A549 (cell line): ENCODE results near the gene SRSF4. TPM values are rescaled to one million over a fixed set of nuclear protein-coding genes. Genes with fewer than 3 reads are reported as not detected.
A peak's percentile ranks its signal among the peaks of the same experiment; 100 is the strongest.

Source experiments
- ATAC-seq, 2 experiments: fragments of 200-7000 bp in 1 of 2; fragments of >200 bp in 1 of 2; cut with Nextera tagmentation in 1 of 2; cut with Tn5 transposase in 1 of 2; 3 replicates each; pipeline versions ENCODE4 v1.8.0 to v1.9.1; 2018 to 2020; ENCODE audit warnings: mild to moderate bottlenecking in 1 of 2, moderate library complexity in 1 of 2
- CTCF ChIA-PET: fragments of 300-600 bp; sonication (Branson Sonifier 250); formaldehyde crosslinking; extraction: SDS; loops from one replicate; lab custom pipeline; 2021; ENCODE audit warnings: antibody characterized with exemption, inconsistent platforms; lab: Yijun Ruan, JAX
- POLR2A ChIA-PET: fragments of 350-600 bp; formaldehyde crosslinking; extraction: SDS; loops from one replicate; lab custom pipeline; 2021; ENCODE audit warnings: antibody characterized with exemption, inconsistent platforms; lab: Yijun Ruan, JAX
- DNase-seq, 2 experiments: peaks; one replicate each; pipeline versions ENCODE4 v3.0.0 to v3.0.0-alpha.2; 2011 to 2016; ENCODE audit warnings: low read depth in 1 of 2, low spot score in 1 of 2
- FAIRE-seq: peaks from 2 replicates; lab custom pipeline; 2011; peaks lifted over from hg19 to GRCh38; lab: Jason Lieb, UNC
- H3K27ac ChIP-seq, 2 experiments: fragments of >200 bp; sonication (Bioruptor Twin); formaldehyde crosslinking; 3 replicates each; pipeline ENCODE4 v1.5.1; 2016 to 2017
- H3K4me1 ChIP-seq: fragments of >200 bp; sonication (Bioruptor Twin); formaldehyde crosslinking; 3 replicates; pipeline ENCODE4 v1.6.1; 2016
- H3K4me2 ChIP-seq: fragments of >200 bp; sonication (Bioruptor Twin); formaldehyde crosslinking; 3 replicates; pipeline ENCODE4 v1.6.1; 2016
- H3K4me3 ChIP-seq: fragments of >200 bp; sonication (Bioruptor Twin); formaldehyde crosslinking; 3 replicates; pipeline ENCODE4 v1.5.1; 2016
- H3K9me3 ChIP-seq: fragments of >200 bp; sonication (Bioruptor Twin); formaldehyde crosslinking; 3 replicates; pipeline ENCODE4 v1.6.1; 2016
- BHLHE40 ChIP-seq: IDR thresholded peaks from 2 replicates; pipeline ENCODE4 v1.6.1; 2012; ENCODE audit warnings: low read depth, low read length, inconsistent platforms
- CBX2 ChIP-seq: fragments of 200-600 bp; sonication (generic); IDR thresholded peaks from 2 replicates; pipeline ENCODE4 v1.6.1; 2016; ENCODE audit warnings: low read depth, mild to moderate bottlenecking, borderline replicate concordance
- CEBPB ChIP-seq, 2 experiments: fragments of >200 bp in 1 of 2; sonication (Bioruptor Twin) in 1 of 2; formaldehyde crosslinking in 1 of 2; IDR thresholded peaks; 2 replicates each; pipeline ENCODE4 v1.6.1; 2012 to 2016
- EHMT2 ChIP-seq: fragments of 200-600 bp; sonication (generic); IDR thresholded peaks from 2 replicates; pipeline ENCODE4 v1.6.1; 2016; ENCODE audit warnings: antibody characterized with exemption, low read depth, mild to moderate bottlenecking, moderate library complexity
- FOXS1 ChIP-seq: fragments of 250-450 bp; sonication (Bioruptor Pico); IDR thresholded peaks from 2 replicates; pipeline ENCODE4 v1.5.0; 2020; ENCODE audit warnings: mild to moderate bottlenecking, moderate library complexity
- GATA3 ChIP-seq: IDR thresholded peaks from 2 replicates; pipeline ENCODE4 v1.6.1; 2012; ENCODE audit warnings: borderline replicate concordance
- HEYL ChIP-seq: fragments of 250-450 bp; sonication (Bioruptor Pico); IDR thresholded peaks from 2 replicates; pipeline ENCODE4 v1.8.0; 2021; ENCODE audit warnings: mild to moderate bottlenecking, moderate library complexity
- HOXB5 ChIP-seq: fragments of 250-450 bp; sonication (Bioruptor Pico); IDR thresholded peaks from 2 replicates; pipeline ENCODE4 v1.5.0; 2020; ENCODE audit warnings: mild to moderate bottlenecking, moderate library complexity
- NR3C1 ChIP-seq: fragments of >200 bp; sonication (Bioruptor Twin); formaldehyde crosslinking; IDR thresholded peaks from 3 replicates; pipeline ENCODE4 v1.6.1; 2017
- PHF8 ChIP-seq: fragments of 200-600 bp; sonication (generic); IDR thresholded peaks from 2 replicates; pipeline ENCODE4 v1.6.1; 2016; ENCODE audit warnings: low read depth, mild to moderate bottlenecking, antibody characterized with exemption, moderate library complexity, borderline replicate concordance
- RARB ChIP-seq: fragments of 250-450 bp; sonication (Bioruptor Pico); IDR thresholded peaks from 2 replicates; pipeline ENCODE4 v1.8.0; 2021; ENCODE audit warnings: mild to moderate bottlenecking, moderate library complexity
- WGBS: methylation state at CpG from one replicate; pipeline ENCODE4 v1.1.6; 2017; ENCODE audit errors: missing lambda C conversion rate; 5-methylcytosine and 5-hydroxymethylcytosine counted together
- polyA plus RNA-seq, 4 experiments: library from polyadenylated mRNA; depleted of rRNA in 3 of 4; stranded (reverse); fragments of >200 nt; fragmentation: RNase III in 1 of 4; extraction: RNeasy Plus Mini Kit Qiagen cat#74134 plus additional on column Dnase treatment in 1 of 4; gene quantifications; 2 replicates in 3 of 4; 3 replicates in 1 of 4; pipeline ENCODE4 v1.2.3, GENCODE V29; 2011 to 2017
- TF ChIP-seq, protein P1 (sequence below): fragments of >200 bp; sonication (Bioruptor Twin); formaldehyde crosslinking; IDR thresholded peaks from 3 replicates; pipeline ENCODE4 v1.5.1; 2016
- TF ChIP-seq, protein P2 (sequence below): IDR thresholded peaks from 2 replicates; pipeline ENCODE4 v1.6.1; 2012
- TF ChIP-seq, protein P3 (sequence below): fragments of 250-450 bp; sonication (Bioruptor Pico); IDR thresholded peaks from 2 replicates; pipeline ENCODE4 v1.5.0; 2020; ENCODE audit warnings: low read depth, mild to moderate bottlenecking, moderate library complexity
- TF ChIP-seq, protein P4 (sequence below): fragments of 450-650 bp; IDR thresholded peaks from 2 replicates; pipeline ENCODE4 v1.6.1; 2014; ENCODE audit warnings: antibody characterized with exemption
- TF ChIP-seq, protein P5 (sequence below): fragments of >200 bp; sonication (Bioruptor Twin); formaldehyde crosslinking; IDR thresholded peaks from 2 replicates; pipeline ENCODE4 v1.6.1; 2016

Gene SRSF4
- polyA plus RNA-seq, 2 of the 4 experiments (the other 2 are of a cell fraction), result 45.6 to 64.5 TPM

DNA sequence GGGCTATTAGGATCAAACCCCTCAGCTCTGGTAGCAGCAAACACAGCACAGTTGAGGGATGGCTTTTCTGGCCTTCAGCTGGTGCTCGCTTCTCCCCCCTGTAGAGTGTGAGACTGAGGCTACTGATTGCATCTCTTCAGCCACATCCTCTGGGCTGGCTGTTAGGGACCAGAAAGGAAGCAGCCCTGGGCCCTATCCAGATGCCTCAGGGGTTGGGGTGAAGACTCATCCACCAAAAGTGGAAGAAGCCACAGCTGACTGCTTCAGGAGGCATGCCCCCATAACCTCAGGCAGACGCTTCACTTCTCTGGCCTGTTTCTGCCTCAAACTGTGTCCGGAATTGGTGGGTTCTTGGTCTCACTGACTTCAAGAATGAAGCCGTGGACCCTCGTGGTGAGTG, 51.8 kb downstream of the SRSF4 start:
- ChIA-PET POLR2A (no interaction called here), CTCF (interaction anchor here (1.7 kb wide), 1 partner anchor 9 kb away, joined by 6 read pairs; no protein-coding TSS in a partner anchor)
- ATAC-seq (no peak), FAIRE-seq (no peak), DNase-seq (no peak)
- TF ChIP-seq FOXS1, result no peak
- TF ChIP-seq BHLHE40, result no peak
- no peak for TF ChIP-seq EHMT2
- no peak for TF ChIP-seq PHF8
- TF ChIP-seq, protein P1, sequence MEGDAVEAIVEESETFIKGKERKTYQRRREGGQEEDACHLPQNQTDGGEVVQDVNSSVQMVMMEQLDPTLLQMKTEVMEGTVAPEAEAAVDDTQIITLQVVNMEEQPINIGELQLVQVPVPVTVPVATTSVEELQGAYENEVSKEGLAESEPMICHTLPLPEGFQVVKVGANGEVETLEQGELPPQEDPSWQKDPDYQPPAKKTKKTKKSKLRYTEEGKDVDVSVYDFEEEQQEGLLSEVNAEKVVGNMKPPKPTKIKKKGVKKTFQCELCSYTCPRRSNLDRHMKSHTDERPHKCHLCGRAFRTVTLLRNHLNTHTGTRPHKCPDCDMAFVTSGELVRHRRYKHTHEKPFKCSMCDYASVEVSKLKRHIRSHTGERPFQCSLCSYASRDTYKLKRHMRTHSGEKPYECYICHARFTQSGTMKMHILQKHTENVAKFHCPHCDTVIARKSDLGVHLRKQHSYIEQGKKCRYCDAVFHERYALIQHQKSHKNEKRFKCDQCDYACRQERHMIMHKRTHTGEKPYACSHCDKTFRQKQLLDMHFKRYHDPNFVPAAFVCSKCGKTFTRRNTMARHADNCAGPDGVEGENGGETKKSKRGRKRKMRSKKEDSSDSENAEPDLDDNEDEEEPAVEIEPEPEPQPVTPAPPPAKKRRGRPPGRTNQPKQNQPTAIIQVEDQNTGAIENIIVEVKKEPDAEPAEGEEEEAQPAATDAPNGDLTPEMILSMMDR, result no peak
- no peak for TF ChIP-seq HEYL (CRISPR knock-in tag)
- TF ChIP-seq, protein P2, sequence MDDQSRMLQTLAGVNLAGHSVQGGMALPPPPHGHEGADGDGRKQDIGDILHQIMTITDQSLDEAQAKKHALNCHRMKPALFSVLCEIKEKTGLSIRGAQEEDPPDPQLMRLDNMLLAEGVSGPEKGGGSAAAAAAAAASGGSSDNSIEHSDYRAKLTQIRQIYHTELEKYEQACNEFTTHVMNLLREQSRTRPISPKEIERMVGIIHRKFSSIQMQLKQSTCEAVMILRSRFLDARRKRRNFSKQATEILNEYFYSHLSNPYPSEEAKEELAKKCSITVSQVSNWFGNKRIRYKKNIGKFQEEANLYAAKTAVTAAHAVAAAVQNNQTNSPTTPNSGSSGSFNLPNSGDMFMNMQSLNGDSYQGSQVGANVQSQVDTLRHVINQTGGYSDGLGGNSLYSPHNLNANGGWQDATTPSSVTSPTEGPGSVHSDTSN, result no peak
- no peaks in the 10 kb centered on the region for H3K4me1 ChIP-seq
- H3K4me3 ChIP-seq, result no peak overlapping the region
- no peaks in the 10 kb centered on the region for H3K9me3 ChIP-seq
- H3K27ac ChIP-seq, result no peak overlapping the region
- WGBS, result 42% methylated on average over 4 of the region's 5 CpGs
- H3K4me2 ChIP-seq, result no peak overlapping the region

DNA sequence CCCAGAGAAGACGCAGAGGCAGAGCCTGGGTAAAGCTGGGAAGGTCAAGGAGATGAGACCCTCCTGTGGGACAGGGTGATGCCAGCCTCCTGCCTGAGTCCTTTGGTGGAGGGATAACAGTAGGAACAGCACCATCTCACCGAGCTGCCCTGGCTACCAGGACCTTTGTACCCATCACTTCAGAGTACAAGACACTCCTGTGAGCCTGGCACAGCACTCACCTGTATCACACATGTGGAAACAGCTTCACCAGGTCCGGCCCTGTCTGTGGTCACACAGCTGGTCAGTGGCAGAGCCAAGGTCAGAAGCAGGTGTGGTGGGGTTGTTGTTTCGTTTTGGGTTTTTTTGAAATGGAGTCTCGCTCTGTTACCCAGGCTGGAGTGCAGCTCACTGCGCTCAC, 53.0 kb downstream of the SRSF4 start:
- no peak overlapping the region for H3K27ac ChIP-seq
- H3K9me3 ChIP-seq, result no peaks in the 10 kb centered on the region
- H3K4me1 ChIP-seq, result no peaks in the 10 kb centered on the region
- ATAC-seq (no peak), DNase-seq (no peak), FAIRE-seq (no peak)
- no peak for TF ChIP-seq CBX2
- WGBS, result 85% methylated on average over 5 of the region's 6 CpGs
- H3K4me3 ChIP-seq, result no peak overlapping the region
- ChIA-PET CTCF (no interaction called here), POLR2A (no interaction called here)
- no peak overlapping the region for H3K4me2 ChIP-seq

DNA sequence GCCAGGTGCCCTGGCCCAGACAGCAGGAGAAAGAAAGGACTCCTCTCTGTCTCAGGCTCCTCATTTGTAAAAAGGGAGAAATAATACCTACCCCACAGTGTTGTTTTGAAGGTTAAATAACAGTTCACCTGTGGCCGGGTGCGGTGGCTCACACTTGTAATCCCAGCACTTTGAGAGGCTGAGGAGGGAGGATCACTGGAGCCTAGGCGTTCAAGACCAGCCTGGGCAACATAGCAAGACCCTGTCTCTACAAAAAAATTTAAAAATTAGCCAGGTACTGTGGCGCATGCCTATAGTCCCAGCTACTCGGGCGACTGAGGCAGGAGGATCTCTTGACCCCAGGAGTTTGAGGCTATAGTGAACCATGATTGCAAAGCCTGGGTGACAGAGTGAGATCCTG, 55.5 kb downstream of the SRSF4 start:
- POLR2A ChIA-PET, result no interaction called here
- Histone ChIP-seq H3K27ac (0 out of 6 replicates have a peak overlapping the region, but pooled peaks of 1 of the 2 experiments have one; percentile 13), H3K4me1 (no peaks in the 10 kb centered on the region), H3K4me2 (no peak overlapping the region), H3K4me3 (no peak overlapping the region), H3K9me3 (no peaks in the 10 kb centered on the region)
- 90% methylated on average over 6 of the region's 6 CpGs for WGBS
- TF ChIP-seq, protein P3, sequence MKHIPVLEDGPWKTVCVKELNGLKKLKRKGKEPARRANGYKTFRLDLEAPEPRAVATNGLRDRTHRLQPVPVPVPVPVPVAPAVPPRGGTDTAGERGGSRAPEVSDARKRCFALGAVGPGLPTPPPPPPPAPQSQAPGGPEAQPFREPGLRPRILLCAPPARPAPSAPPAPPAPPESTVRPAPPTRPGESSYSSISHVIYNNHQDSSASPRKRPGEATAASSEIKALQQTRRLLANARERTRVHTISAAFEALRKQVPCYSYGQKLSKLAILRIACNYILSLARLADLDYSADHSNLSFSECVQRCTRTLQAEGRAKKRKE (CRISPR knock-in tag), result no peak
- no peak for TF ChIP-seq NR3C1
- no peak for TF ChIP-seq HOXB5 (CRISPR knock-in tag)
- no peak for TF ChIP-seq CEBPB (IDR thresholded peaks at IDR 0.05)
- TF ChIP-seq, protein P4, sequence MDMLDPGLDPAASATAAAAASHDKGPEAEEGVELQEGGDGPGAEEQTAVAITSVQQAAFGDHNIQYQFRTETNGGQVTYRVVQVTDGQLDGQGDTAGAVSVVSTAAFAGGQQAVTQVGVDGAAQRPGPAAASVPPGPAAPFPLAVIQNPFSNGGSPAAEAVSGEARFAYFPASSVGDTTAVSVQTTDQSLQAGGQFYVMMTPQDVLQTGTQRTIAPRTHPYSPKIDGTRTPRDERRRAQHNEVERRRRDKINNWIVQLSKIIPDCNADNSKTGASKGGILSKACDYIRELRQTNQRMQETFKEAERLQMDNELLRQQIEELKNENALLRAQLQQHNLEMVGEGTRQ, result no peak
- no peak for TF ChIP-seq RARB (CRISPR knock-in tag)
- TF ChIP-seq GATA3, result no peak
- TF ChIP-seq, protein P5, sequence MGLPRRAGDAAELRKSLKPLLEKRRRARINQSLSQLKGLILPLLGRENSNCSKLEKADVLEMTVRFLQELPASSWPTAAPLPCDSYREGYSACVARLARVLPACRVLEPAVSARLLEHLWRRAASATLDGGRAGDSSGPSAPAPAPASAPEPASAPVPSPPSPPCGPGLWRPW, result no peak
- CTCF ChIA-PET, result interaction anchor here (1.3 kb wide), 1 partner anchor 9 kb away, joined by 4 read pairs; no protein-coding TSS in a partner anchor
- FAIRE-seq (no peak), DNase-seq (no peak), ATAC-seq (no peak)
